Smooth muscle cell (in vitro differentiated cells): ENCODE data around the gene PSMA6. TPM values are rescaled to one million over a fixed set of nuclear protein-coding genes. Genes with fewer than 3 reads are reported as not detected.
A peak's percentile ranks its signal among the peaks of the same experiment; 100 is the strongest.

Experiments
- DNase-seq: peaks from one replicate; lab custom pipeline; 2025; ENCODE audit not compliant: unreplicated experiment; lab: John Stamatoyannopoulos, UW
- H2AFZ ChIP-seq: fragments of 200-600 bp; sonication (generic); 2 replicates; pipeline ENCODE4 v1.6.0; 2016; ENCODE audit warnings: antibody characterized with exemption, low read depth, mild to moderate bottlenecking
- H3F3A ChIP-seq: fragments of 200-600 bp; sonication (generic); 2 replicates; pipeline ENCODE4 v1.6.0; 2017; ENCODE audit warnings: antibody characterized with exemption, low read depth
- H3K27ac ChIP-seq: fragments of 200-600 bp; sonication (generic); 2 replicates; pipeline ENCODE4 v1.5.1; 2016; ENCODE audit warnings: low read depth, mild to moderate bottlenecking
- H3K27me3 ChIP-seq: fragments of 200-600 bp; sonication (generic); 2 replicates; pipeline ENCODE4 v1.6.1; 2016; ENCODE audit warnings: low read depth, mild to moderate bottlenecking
- H3K36me3 ChIP-seq: fragments of 200-600 bp; sonication (generic); 2 replicates; pipeline ENCODE4 v1.5.1; 2016; ENCODE audit warnings: low read depth
- H3K4me1 ChIP-seq: fragments of 200-600 bp; sonication (generic); 2 replicates; pipeline ENCODE4 v1.5.1; 2016; ENCODE audit warnings: low read depth
- H3K4me2 ChIP-seq: fragments of 200-600 bp; sonication (generic); 2 replicates; pipeline ENCODE4 v1.6.0; 2016; ENCODE audit warnings: mild to moderate bottlenecking
- H3K4me3 ChIP-seq: fragments of 200-600 bp; sonication (generic); 2 replicates; pipeline ENCODE4 v1.5.1; 2016; ENCODE audit warnings: mild to moderate bottlenecking
- H3K79me2 ChIP-seq: fragments of 200-600 bp; sonication (generic); 2 replicates; pipeline ENCODE4 v1.6.0; 2016; ENCODE audit warnings: low read depth, mild to moderate bottlenecking
- H3K9ac ChIP-seq: fragments of 200-600 bp; sonication (generic); 2 replicates; pipeline ENCODE4 v1.6.0; 2016; ENCODE audit warnings: low read depth
- H3K9me3 ChIP-seq: fragments of 200-600 bp; sonication (generic); replicated peaks from 2 replicates; pipeline ENCODE4 v1.5.1; 2016; ENCODE audit warnings: low read depth
- H4K20me1 ChIP-seq: fragments of 200-600 bp; sonication (generic); 2 replicates; pipeline ENCODE4 v1.6.0; 2016; ENCODE audit warnings: low read depth
- WGBS: methylation state at CpG from one replicate; pipeline ENCODE4 v1.1.7; 2016; ENCODE audit warnings: low lambda C conversion rate; 5-methylcytosine and 5-hydroxymethylcytosine counted together
- polyA plus RNA-seq: library from polyadenylated mRNA; unstranded; fragments of >200 nt; fragmentation: Nextera tagmentation; extraction: Ambion mirVana; gene quantifications from 2 replicates; pipeline ENCODE4 v1.2.1, GENCODE V29; 2016
- total RNA-seq: library from RNA; depleted of rRNA; stranded (reverse); fragments of >200 nt; gene quantifications from 2 replicates; pipeline ENCODE4 v1.2.3, GENCODE V29; 2014
- TF ChIP-seq, protein P1 (sequence below): fragments of 200-600 bp; sonication (generic); IDR thresholded peaks from 2 replicates; pipeline ENCODE4 v1.5.1; 2017; ENCODE audit warnings: borderline replicate concordance, mild to moderate bottlenecking, antibody characterized with exemption; ENCODE audit not compliant: insufficient read depth, poor library complexity, severe bottlenecking

The PSMA6 gene
- total and polyA plus RNA-seq, 2 experiments from 2014 or later, result 251 to 315 TPM

DNA sequence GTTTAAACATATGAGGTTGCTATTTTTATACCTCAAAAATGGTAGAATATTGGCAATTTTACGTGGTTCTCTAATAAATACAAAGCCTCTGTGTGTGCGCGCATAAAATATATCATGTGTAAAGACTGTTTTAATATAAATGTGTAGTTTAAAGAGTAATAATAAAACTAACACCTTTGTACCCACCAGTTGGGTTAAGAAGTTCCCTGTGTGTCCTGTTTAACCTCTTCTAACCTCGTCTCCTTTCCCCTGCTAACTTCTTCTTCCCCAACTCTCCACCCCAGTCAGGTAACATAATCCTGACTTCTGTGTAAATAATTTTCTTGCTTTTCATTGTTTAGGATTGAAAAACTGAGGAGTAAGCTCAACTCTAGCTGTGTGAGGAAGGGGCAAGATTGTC, 47.6 kb upstream of the PSMA6 start:
- no peaks in the 10 kb centered on the region for H3K27me3 ChIP-seq
- H3K9me3 ChIP-seq, result no peaks in the 10 kb centered on the region
- H3K36me3 ChIP-seq, result no peaks in the 10 kb centered on the region
- no peak overlapping the region for H2AFZ ChIP-seq
- peaks cover 25% of the 10 kb centered on the region for H3F3A ChIP-seq
- H3K27ac ChIP-seq, result no peak overlapping the region
- H3K9ac ChIP-seq, result no peak overlapping the region
- H3K4me3 ChIP-seq, result no peak overlapping the region
- H4K20me1 ChIP-seq, result no peaks in the 10 kb centered on the region
- WGBS, result 98% methylated on average over 4 of the region's 4 CpGs
- no peak overlapping the region for H3K4me2 ChIP-seq
- DNase-seq, result no peak
- TF ChIP-seq, protein P1, sequence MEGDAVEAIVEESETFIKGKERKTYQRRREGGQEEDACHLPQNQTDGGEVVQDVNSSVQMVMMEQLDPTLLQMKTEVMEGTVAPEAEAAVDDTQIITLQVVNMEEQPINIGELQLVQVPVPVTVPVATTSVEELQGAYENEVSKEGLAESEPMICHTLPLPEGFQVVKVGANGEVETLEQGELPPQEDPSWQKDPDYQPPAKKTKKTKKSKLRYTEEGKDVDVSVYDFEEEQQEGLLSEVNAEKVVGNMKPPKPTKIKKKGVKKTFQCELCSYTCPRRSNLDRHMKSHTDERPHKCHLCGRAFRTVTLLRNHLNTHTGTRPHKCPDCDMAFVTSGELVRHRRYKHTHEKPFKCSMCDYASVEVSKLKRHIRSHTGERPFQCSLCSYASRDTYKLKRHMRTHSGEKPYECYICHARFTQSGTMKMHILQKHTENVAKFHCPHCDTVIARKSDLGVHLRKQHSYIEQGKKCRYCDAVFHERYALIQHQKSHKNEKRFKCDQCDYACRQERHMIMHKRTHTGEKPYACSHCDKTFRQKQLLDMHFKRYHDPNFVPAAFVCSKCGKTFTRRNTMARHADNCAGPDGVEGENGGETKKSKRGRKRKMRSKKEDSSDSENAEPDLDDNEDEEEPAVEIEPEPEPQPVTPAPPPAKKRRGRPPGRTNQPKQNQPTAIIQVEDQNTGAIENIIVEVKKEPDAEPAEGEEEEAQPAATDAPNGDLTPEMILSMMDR, result no peak
- no peaks in the 10 kb centered on the region for H3K4me1 ChIP-seq
- H3K79me2 ChIP-seq, result no peaks in the 10 kb centered on the region

DNA sequence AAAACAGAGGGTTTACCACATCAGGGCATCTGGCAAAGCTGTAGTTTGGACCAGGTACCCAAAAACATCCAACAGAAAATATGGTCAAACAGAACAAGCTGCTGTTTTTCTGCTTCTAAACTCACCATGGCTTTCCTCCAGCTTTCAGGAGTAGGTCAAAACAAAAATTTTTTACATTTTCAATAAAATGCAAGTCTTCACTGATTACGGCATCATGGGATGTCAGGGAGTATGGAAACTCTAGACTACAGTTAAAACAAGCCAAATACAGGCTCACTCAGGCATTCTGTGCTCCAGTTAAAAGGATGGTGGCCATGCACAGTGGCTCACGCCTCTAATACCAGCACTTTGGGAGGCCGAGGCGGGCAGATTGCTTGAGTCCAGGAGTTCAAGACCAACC, 47.1 kb upstream of the PSMA6 start:
- Histone ChIP-seq H2AFZ (no peak overlapping the region), H3K36me3 (no peaks in the 10 kb centered on the region), H3F3A (peaks cover 25% of the 10 kb centered on the region), H3K79me2 (no peaks in the 10 kb centered on the region), H3K27me3 (no peaks in the 10 kb centered on the region), H3K4me3 (no peak overlapping the region), H3K27ac (no peak overlapping the region), H3K9me3 (no peaks in the 10 kb centered on the region), H3K4me1 (no peaks in the 10 kb centered on the region), H4K20me1 (no peaks in the 10 kb centered on the region), H3K9ac (no peak overlapping the region), H3K4me2 (no peak overlapping the region)
- WGBS, result 96% methylated on average over 4 of the region's 4 CpGs
- TF ChIP-seq, protein P1, result no peak
- DNase-seq, result no peak

DNA sequence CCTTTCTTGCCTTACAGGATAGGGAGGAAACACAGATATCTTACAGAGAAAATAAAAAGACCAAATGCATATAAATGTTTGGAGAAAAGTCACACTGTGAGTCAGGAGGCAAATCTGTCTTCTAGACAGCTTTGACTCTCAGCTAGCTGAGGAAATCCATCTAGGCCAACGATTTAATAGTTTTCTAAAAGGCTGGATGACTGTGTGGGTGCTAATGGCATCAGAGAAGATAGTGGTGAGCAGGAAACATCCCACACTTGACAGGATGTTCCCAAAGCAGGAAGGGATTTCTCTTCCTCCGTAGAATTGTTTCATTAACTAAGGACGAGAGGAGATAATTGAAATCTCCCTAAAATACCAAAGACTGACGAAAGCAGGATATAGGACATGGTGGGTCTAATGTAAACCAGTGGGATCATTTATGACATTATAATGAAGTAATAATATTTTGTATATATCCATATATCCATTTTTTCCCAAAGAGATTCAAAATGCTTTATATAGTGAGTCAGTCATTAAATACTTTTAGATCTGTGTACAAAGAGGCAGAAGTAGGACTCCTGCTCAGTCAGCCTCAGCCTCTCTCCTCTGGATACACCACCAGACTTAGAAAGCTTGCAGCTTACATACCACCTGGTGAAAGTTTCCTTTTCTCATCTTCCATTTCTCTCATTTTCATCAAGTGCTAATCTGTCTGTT, 44.3 kb upstream of the PSMA6 start:
- H3K4me3 ChIP-seq, result peak overlapping the region; percentile 10
- peak overlapping the region; percentile 18 for H2AFZ ChIP-seq
- H3K79me2 ChIP-seq, result no peaks in the 10 kb centered on the region
- no peak overlapping the region for H3K9ac ChIP-seq
- no peaks in the 10 kb centered on the region for H3K27me3 ChIP-seq
- TF ChIP-seq, protein P1, result no peak
- no peak for DNase-seq
- H3K9me3 ChIP-seq, result no peaks in the 10 kb centered on the region
- no peaks in the 10 kb centered on the region for H4K20me1 ChIP-seq
- peaks cover 25% of the 10 kb centered on the region for H3F3A ChIP-seq
- H3K36me3 ChIP-seq, result no peaks in the 10 kb centered on the region
- peak overlapping the region; percentile 89 for H3K27ac ChIP-seq
- 14% methylated on average over 4 of the region's 4 CpGs for WGBS
- H3K4me1 ChIP-seq, result no peaks in the 10 kb centered on the region
- peak overlapping the region; percentile 79 for H3K4me2 ChIP-seq

- no peaks in the 10 kb centered on the region for H3K36me3 ChIP-seq
- H3K9ac ChIP-seq, result no peak overlapping the region
- peak overlapping the region; percentile 79 for H3K4me2 ChIP-seq
- no peaks in the 10 kb centered on the region for H3K27me3 ChIP-seq
- no peak overlapping the region for H3K4me3 ChIP-seq
- H3K79me2 ChIP-seq, result no peaks in the 10 kb centered on the region
- TF ChIP-seq, protein P1, result no peak
- no peaks in the 10 kb centered on the region for H3K4me1 ChIP-seq
- H3F3A ChIP-seq, result peaks cover 25% of the 10 kb centered on the region
- H3K9me3 ChIP-seq, result no peaks in the 10 kb centered on the region
- H3K27ac ChIP-seq, result peak overlapping the region; percentile 89
- DNase-seq, result no peak
- H4K20me1 ChIP-seq, result no peaks in the 10 kb centered on the region
- H2AFZ ChIP-seq, result no peak overlapping the region
These were observed 43.8 kb upstream of the PSMA6 start for GRCh38 chr14:35248476-35248788.
